GM19238 (cell line): Measurements from ENCODE around the gene LRMDA.

Experiments used
- DNase-seq: peaks from one replicate; pipeline ENCODE4 v3.0.0; 2011; ENCODE audit warnings: low spot score; ENCODE audit not compliant: insufficient read length

Gene LRMDA

DNA sequence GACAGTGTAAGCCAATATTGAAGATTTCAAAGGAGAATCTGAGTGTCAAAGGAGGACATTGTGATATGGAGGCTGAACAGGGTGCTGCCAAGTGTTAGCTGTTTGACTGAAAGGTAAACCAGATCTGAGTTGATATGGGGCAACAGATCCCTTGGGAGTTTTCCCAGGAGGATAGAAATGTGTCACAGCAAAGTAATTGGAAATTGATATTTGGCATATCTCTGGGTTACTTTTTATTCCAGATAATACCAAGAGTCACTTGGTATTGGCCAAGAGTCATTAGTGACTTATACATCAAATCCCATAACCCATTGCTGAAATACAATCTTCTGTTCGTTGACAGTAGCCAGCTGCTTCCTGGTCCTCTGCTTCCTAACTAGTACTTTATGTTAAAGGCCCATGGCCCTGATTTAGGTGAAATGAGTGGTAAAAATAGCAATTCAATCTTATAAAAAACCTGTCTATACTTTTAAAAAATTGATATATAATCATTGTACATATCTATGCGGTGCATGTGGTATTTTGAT, 922.9 kb downstream of the LRMDA start:
- no peak for DNase-seq

DNA sequence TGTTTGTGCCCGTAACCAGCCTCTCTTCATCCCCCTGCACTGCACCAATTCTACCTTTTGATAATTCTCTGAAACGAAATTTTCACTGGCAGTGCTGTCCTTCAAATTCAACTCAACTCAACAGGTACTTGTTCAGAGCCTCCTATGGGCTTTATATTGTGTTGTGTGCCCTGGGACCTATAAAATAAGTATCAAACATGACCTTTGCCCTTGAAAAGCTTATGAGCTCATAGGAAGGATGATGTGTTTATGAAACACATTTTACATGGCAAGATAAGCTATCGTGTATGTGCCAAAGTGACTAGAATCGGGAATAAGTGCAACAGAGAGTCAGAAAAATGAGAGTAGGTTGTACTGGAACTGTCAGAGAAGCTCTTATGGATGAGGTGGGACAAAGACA, 923.5 kb downstream of the LRMDA start:
- DNase-seq = no peak

DNA sequence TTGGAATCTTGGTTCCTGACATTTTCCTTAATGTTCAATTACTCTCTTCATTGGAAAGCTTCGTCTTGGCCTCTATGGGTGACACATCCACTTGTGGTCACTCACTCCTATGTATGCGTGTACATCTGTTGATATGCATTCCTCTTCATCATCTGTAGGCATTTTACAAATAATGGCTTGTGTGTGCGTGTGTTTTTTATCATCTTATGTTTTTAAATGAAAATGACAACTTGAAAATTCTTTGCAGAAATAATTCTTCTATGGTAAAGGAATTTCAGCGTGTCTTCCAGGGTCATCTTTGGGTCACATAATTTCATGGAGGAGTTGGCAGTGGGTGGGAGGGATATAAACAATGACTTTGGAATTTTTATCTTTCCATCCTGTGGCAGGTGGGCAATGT, 925.1 kb downstream of the LRMDA start:
- no peak for DNase-seq

DNA sequence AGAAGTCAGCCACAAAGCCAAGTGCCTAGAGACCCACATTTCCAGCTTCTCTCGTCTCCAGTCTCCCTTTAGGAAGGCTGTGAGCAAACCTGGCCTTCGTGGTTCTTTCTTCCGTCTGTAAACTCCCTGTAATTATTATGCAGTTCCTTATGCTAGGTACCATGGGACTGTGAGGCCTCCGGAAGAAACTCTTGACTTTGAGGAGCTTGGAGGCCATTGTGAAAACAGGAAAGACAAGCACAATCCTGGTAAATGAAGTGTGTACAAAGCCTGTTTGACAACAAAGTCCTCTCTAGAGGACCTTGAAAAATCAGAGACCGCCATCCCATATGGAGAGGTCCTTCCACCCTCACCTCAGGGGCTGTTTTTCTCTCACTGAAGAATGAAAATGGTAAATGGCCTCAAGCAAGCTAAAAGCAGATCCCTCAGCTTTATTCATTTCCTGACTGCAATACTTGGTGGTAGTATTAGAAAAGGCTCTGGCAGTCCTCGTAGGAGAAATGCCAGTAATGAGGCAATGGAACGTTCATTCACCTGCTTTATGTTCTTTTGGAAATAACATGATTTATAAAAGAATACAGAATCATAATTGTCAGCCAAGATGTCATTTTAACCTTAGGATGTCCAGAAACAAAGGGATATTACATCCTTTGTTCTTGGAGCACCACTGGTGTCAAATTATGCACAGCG, 926.4 kb downstream of the LRMDA start:
- no peak for DNase-seq

DNA sequence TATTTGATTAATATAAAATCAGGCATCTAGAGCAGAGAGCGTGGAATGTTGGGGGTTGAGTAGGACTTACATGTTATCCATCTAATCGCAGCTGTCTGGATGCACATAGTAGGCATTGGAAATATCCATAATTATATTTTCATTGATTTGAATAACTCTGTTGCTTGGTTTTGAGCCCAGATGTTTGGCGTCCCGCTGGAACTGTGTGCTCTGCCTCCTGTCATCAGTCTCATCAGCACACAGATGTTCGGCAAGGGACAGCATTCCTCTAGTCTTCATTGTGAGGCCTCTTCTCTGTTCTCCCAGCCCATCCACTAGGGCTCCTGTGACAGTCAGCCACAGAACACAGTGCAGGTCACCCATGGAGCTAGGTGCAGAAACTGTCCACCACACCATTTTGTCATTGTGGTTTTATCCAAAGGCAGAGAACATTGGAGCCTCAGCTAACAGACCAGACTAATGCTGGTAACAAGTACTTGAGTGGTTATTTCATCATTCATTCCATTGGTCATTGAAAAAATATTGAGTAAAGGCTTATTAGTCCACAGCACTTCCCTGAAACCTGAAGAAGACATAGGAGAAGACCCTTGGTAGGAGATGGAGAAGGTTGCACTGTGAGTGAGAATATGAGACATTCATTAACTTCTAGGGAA, 927.4 kb downstream of the LRMDA start:
- DNase-seq = no peak

DNA sequence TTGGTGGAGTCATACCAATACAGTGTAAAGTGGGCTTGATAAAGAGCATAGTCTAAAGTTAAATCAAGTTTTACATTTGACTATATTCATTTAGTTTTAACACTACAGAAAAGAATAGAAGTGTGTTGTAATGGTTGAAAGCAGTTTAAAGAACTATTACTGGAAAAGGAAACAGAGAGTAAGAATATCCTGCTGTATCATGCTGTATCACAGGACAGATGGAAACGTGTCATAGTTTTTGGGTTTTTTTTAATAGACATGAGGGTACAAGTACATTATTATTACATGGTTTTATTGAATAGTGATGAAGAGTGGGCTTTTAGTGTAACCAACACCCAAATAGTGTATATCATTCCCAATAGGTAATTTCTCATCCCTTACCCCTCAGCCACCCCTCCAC, 944.3 kb downstream of the LRMDA start:
- no peak for DNase-seq

DNA sequence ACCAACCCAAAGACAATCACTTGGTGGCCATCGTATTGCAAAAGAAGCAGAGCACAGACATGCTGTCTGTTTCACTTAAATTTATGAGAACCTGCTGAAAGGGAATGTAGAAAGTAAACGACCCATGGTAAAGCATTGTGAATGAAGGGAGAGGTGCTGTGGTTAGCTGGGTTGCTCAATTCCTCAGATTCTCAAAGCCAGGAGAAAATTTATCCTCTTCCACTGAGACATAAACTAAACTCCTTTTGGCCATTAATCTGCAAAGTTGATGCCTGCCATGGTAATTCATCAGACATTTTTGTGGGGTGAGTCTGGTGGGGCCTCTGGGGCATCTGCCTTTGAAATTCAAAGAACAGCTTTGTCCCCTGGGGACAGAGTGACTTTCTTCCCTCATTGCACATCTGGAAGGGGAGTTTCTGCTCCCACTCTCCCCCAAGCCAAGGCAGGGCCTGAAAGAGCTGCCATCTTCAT, 951.0 kb downstream of the LRMDA start:
- DNase-seq = no peak

DNA sequence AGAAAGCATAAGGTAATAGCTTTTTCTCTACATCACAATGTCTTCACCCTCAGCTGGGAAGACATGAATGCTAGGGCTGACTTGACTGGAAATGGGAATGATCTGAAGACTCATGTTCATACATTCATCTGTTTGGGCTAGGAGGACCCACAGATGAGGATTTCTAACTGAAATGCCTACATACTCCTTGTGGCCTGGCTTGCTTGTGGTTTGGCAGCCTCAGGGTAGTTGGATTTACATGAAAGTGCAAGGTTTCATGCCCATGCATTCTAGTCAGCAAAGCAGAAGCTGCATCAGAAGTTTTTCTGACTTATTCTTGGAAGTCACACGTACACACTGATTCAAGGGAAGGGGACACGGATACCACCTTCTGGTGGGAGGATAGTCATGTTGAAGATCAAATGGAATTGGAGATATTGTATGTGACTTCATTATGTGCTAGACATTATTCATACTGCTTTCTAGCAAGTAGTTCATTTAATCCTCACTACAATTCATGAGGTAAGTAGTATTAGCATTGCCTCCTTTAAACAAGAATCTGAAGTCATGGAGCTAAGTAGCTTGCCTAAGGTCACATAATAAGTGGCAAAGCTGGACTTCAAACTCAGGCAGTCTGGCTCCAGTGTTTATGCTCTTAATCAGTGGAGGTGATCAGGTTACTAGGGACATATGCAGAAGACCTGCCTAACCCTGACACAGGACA, 957.0 kb downstream of the LRMDA start:
- no peak for DNase-seq

DNA sequence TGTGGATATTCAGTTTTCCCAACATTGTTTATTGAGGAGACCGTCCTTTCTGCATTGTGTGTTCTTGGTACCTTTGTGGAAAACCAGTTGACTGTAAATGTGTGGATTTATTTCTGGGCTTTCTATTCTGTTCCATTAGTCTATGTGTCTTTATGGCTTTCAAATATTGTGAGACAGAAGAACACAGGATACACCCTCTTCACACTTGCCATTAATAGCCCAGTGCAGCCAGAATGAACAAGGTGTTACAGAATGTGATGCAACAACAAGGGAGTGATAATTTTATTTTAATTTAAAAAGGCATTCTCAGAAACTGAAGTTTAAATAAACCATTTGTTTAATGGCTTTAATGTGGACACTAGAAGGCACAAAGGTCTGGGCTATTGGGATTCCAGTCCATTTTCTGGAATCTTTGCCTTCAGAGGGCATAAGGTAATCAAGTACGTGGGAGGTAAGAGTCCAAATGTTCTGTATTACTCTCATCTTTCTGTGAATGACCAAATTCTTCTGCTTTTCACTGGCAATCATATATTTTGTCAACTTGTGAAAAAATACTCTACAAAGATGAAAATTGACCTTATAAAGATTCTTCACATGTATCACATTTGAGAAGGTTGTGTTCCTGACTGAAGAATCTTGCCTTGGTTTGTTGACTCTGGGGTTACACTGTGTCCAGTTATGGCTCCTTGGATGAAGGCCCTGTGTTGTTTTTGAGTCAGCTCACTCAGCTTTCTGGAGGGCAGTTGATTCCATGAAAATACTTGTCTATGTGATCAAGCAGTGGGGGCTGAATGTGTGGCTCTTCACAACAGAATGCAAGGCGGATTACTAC, 962.7 kb downstream of the LRMDA start:
- no peak for DNase-seq

DNA sequence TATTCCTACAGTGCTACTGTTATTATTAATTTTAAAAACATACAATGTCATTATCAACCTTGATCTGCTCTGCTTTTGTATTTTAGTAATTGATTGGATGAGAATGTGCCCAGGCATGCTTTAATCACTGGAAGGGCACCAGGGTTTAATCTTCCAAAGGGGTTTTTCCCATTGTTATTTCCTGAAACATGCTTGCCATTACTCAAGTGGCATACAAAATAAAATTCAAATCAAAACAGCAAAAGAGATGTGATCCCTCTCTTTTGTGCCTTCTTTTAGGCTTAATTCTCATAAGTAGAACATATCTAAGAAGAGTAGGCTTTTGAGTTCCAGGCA, 963.3 kb downstream of the LRMDA start:
- DNase-seq = no peak

DNA sequence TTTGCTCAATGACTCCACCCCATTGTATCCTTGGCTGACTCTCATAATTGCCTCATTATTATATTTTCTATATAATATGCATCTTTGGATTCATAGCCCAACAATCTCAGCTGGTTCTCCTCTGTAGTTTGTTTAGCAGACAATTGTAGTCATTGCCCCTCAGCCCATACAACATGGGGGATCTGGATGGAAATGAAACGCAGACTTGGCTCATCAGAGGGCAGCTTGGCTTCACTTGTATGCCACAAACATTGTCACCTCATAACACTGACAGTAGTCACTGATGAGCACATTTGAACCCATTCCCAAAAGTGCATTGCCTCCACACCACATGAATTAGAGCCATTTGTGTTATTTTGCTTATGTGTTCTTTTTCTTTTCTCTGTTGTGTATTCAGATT, 963.8 kb downstream of the LRMDA start:
- DNase-seq = no peak

DNA sequence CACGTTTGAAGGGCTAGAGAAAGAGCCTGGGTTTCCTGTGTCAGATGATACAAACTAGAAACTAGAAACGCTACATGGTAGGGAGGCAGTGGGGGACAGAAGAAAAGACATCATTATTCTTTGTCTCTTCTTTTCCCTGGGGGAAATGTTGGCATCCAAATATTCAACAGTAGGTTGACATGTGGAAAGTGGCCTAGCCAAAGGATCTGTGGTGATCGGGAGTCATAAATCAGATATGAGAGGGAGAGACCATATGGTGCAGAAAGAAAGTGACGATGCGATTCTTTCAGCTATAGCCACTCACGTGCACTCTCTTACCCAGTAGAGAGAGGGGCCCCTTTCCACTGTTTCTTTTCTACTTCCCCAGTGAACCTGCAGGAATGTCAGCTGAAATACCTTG, 964.7 kb downstream of the LRMDA start:
- DNase-seq = no peak

DNA sequence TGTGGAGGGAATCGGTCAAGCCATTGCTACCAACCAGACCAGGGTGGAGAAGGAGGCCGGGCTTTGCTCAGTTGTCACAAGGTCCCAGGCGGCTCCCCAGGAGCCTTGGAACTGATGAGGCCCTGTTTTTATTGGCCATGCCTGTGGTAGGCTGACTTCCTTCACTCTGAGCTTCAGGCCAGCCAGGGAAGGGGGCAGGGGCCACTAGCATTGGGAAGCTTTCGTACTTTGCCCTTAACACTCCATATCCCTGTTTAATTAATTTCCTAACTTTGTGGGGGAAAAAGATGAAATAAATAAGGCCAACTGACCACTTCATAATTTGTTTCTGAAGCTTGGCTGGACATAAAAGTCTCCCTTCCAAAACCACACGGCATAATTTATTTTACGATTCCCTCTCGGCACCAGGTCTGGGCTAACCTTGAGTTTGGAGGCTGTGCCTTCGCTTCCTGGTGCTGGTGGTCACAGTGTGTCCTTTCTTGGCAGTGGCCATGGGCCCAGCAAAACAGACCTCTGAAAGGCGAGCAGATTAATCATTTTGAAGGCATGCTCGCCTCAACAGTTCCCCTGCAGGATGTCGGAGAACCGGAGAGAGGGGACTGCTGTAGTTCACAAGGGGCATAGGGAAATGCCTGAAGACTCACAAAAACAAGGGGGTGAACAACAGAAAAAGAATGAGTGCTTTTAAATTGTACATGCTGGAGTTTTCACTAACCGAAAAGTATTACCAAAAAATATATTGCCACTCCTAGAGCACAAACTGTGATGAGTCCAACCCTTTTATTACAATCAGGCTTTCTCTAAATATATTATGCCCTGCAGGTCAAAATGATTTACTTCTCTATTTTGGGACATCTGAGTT, 966.0 kb downstream of the LRMDA start:
- no peak for DNase-seq

DNA sequence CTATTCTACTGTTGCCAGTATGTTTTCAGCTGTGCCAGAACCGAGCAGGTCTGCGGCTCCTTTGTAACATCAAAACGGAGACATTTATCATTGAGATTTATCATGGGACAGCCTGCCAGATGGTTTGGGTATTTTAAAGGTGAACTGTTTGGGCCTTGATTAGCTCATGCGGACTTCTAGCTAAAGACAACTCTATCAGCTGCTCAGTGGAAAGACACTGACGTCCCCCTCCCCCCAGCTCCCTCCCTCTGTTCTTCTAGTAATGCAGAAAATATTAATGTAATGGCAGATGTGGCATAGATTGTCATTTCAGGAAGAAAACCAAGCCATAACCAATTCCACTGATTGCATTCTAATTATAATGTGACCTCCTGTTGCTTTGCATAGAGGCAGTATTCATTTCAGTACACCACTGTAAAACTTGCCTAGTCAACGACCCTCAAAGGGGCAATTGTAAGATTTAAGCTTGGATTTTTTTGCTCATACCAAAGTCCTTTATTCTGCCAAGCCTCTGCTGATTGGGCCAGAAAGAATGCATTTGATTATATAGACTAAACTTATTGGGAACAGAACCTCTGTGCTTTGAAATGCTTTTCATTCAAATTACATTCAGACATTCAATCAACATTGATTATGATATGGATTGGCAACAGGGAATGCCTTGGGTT, 966.8 kb downstream of the LRMDA start:
- no peak for DNase-seq

DNA sequence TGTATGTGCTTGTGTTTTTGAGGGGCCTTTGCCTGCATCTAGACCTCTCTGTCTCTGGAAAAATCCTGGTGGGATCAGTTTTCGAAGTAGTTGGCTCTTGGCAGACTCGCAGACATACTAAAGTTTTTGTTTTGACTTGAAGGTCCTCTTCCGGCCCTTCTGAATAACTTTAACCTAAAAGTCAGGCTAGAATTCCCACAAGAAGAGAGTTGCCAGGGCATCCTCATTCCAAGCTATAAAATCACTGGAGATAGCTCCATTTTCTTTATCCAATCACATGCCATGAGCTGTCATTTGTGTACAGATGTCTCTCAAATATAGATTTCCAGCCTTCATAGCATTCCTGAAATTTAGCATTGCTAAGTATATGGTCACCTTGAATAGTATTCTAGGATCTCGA, 967.8 kb downstream of the LRMDA start:
- no peak for DNase-seq

DNA sequence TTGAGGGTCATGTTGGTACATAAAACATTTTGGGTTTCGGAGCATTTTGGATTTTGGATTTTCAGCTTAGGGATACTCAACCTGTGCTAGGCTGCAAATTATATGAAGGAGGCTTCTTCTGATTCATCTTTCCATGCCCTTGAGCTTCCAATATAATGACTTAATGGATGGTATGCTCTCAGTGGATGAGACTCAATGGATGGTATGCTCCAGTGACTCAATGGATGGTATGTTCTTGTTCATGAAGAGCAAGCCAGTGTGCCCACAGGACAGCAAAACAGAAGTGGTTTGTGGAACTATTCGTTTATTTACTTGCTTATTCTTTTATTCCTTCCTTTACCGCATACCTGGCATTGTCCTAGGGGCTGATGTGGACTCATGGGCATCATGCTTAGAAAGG, 969.6 kb downstream of the LRMDA start:
- DNase-seq = no peak

DNA sequence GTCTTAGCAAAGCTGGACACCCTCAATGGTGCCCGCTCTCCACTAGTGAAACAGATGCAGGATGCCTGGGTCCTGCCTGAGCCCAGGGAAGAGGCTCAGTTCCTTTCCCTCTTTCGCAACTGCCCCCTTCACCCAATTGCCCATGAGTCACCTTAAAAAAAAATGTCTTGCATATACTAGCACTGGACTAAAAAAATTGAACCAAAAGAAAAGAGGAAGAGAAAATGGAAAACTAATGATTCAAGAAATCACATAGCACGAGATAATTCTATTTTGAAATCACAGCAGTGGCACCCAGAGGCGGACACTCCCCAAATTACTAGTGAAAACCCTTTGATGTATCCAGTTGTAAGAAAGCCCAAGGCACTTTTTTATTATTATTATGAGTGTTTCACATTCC, 972.5 kb downstream of the LRMDA start:
- DNase-seq = no peak

DNA sequence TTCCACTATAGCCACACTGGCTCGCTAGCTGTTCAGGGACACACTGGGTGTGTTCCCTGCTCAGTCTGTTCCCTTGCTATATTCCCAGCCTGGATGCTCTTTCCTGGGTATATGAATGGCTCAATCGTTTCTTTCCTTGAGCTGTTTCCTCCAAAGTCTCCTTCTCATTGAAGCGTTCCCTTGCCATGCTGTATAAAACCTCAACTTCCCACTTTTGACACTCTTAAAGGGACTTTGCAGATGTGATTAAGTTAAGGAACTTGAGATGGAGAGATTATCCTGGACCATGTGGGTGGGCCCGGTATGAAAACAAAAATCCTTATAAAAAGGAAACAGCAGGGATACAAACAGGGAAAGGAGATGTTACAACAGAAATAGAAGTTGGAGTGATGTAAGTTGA, 973.1 kb downstream of the LRMDA start:
- DNase-seq = no peak

DNA sequence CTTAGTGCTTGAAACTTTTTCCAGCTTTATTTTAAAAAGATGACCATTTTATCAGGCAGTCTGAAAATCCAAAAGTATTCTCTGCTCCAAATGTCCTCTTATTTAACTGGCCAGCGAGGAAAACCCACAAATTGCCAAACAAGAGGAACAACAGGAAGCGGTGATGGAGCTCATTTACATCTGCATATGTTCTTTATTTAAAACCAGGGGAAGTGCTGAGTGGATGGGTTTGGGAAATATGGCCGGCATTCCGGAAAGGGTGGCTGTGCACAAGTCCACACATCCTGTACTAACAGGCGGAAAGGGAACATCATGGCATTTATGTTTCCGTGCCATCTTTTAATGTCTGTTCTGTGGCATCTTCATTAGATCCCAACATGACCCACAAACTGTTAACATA, 974.5 kb downstream of the LRMDA start:
- DNase-seq = no peak

DNA sequence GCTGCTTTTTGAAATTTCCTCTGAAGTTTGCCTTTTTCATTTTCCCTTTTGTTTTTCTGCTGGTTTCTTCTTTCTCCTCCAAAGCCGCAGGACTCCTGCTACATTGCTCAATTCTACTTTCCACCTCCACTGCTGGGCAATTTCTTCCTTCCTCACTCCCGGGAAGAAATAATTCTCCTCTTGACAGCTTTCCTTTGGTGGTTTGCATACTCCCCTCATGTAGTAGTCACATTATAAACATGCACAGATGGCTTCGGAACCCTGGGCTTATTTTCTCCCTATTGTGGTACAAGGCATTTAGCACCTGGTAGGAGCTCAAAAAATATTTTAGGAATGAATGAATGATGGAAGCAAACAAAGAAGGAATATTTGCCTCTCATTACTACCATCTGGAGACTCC, 977.2 kb downstream of the LRMDA start:
- DNase-seq = no peak
